ENCODE data around the gene ALKBH3. TPM values are rescaled to one million over a fixed set of nuclear protein-coding genes. Genes with fewer than 3 reads are reported as not detected.

Gene ALKBH3
- total RNA-seq, 1 donor from 2014 or later, result 27.7 TPM

GRCh38 chr11:43933608-43934551, 53.2 kb downstream of the ALKBH3 start:
- no peak for TF ChIP-seq CTCF (IDR thresholded peaks at IDR 0.05)
- Histone ChIP-seq H3K36me3 (no peaks in the 10 kb centered on the region), H3K4me3 (no peak overlapping the region), H3K9me3 (no peaks in the 10 kb centered on the region), H3K4me1 (peaks cover 11% of the 10 kb centered on the region), H3K27me3 (no peaks in the 10 kb centered on the region), H3K27ac (no peak overlapping the region)
- no peak for ATAC-seq
- intact Hi-C loops (cut with DNase I), result no loop called here
- DNase-seq, result no peak

GRCh38 chr11:43934601-43935423, 54.2 kb downstream of the ALKBH3 start:
- Histone ChIP-seq H3K36me3 (no peaks in the 10 kb centered on the region), H3K27ac (no peak overlapping the region), H3K4me3 (no peak overlapping the region), H3K4me1 (peaks cover 11% of the 10 kb centered on the region), H3K27me3 (no peaks in the 10 kb centered on the region), H3K9me3 (no peaks in the 10 kb centered on the region)
- TF ChIP-seq CTCF (IDR thresholded peaks at IDR 0.05), result no peak
- DNase-seq (no peak), ATAC-seq (no peak)
- intact Hi-C loops (cut with DNase I), result no loop called here

GRCh38 chr11:43935424-43935979, 54.9 kb downstream of the ALKBH3 start:
- Histone ChIP-seq H3K4me1 (peaks cover 11% of the 10 kb centered on the region), H3K27ac (no peak overlapping the region), H3K27me3 (no peaks in the 10 kb centered on the region), H3K36me3 (no peaks in the 10 kb centered on the region), H3K4me3 (no peak overlapping the region), H3K9me3 (no peaks in the 10 kb centered on the region)
- TF ChIP-seq CTCF (IDR thresholded peaks at IDR 0.05), result no peak
- ATAC-seq (no peak), DNase-seq (no peak)
- intact Hi-C loops (cut with DNase I), result no loop called here

GRCh38 chr11:43936076-43936475, 55.4 kb downstream of the ALKBH3 start:
- ATAC-seq (no peak), DNase-seq (no peak)
- no peaks in the 10 kb centered on the region for H3K9me3 ChIP-seq
- H3K36me3 ChIP-seq, result no peaks in the 10 kb centered on the region
- H3K4me3 ChIP-seq, result no peak overlapping the region
- H3K27me3 ChIP-seq, result no peaks in the 10 kb centered on the region
- no peak for TF ChIP-seq CTCF (IDR thresholded peaks at IDR 0.05)
- intact Hi-C loops (cut with DNase I), result no loop called here
- H3K4me1 ChIP-seq, result peaks cover 11% of the 10 kb centered on the region
- H3K27ac ChIP-seq, result no peak overlapping the region

GRCh38 chr11:43937434-43938411, 57.1 kb downstream of the ALKBH3 start:
- no peaks in the 10 kb centered on the region for H3K36me3 ChIP-seq
- H3K9me3 ChIP-seq, result no peaks in the 10 kb centered on the region
- no peaks in the 10 kb centered on the region for H3K27me3 ChIP-seq
- ATAC-seq (peak; percentile 32), DNase-seq (no peak)
- H3K27ac ChIP-seq, result peak overlapping the region; percentile 68
- peak; percentile 23 for TF ChIP-seq CTCF (IDR thresholded peaks at IDR 0.05)
- H3K4me1 ChIP-seq, result peaks cover 16% of the 10 kb centered on the region
- no peak overlapping the region for H3K4me3 ChIP-seq
- intact Hi-C loops (cut with DNase I), result no loop called here
